B cell (primary cell): Measurements from ENCODE around the gene GRPEL1. TPM values are rescaled to one million over a fixed set of nuclear protein-coding genes. Genes with fewer than 3 reads are reported as not detected.

Experiments
- ATAC-seq: fragments of 200-7000 bp; cut with Tn5 transposase; one replicate; pipeline ENCODE4 v1.10.0; 2021; ENCODE audit warnings: low read depth, mild to moderate bottlenecking, moderate number of reproducible peaks, moderate library complexity
- CTCF ChIA-PET: fragments of 350-600 bp; sonication (Branson Sonifier 250); formaldehyde crosslinking; loops from one replicate; lab custom pipeline; 2021; ENCODE audit warnings: antibody characterized with exemption, inconsistent platforms; lab: Charles Lee
- POLR2A ChIA-PET: fragments of 350-600 bp; sonication (Branson Sonifier 250); formaldehyde crosslinking; loops from one replicate; lab custom pipeline; 2021; ENCODE audit warnings: antibody characterized with exemption; lab: Charles Lee
- DNase-seq: peaks from one replicate; pipeline ENCODE4 v3.0.0; 2013
- H2AFZ ChIP-seq: 2 replicates; pipeline ENCODE4 v1.6.1; 2012; ENCODE audit warnings: mild to moderate bottlenecking, low read depth, low read length; ENCODE audit not compliant: insufficient read depth, poor library complexity, severe bottlenecking
- H3K27ac ChIP-seq, 2 donors: 1 replicate in 1 of 2; 2 replicates in 1 of 2; pipeline ENCODE4 v1.5.1; 2012 to 2013; ENCODE audit warnings: low read length in 2 of 2, mild to moderate bottlenecking in 2 of 2, moderate library complexity in 1 of 2
- H3K27me3 ChIP-seq, 4 experiments: fragments of 200-600 bp in 1 of 4; sonication (generic) in 1 of 4; replicated peaks in 1 of 4; 1 replicate in 2 of 4; 2 replicates in 2 of 4; pipeline versions ENCODE4 v1.6.1 to v1.7.0; 2013 to 2016; ENCODE audit warnings: low read length in 3 of 4, mild to moderate bottlenecking in 2 of 4, mixed read lengths in 1 of 4, moderate library complexity in 1 of 4; ENCODE audit not compliant: insufficient read depth in 4 of 4, control insufficient read depth in 3 of 4; ENCODE audit errors: control extremely low read depth in 1 of 4
- H3K36me3 ChIP-seq, 2 experiments: replicated peaks in 1 of 2; 1 replicate in 1 of 2; 2 replicates in 1 of 2; pipeline versions ENCODE4 v1.6.1 to v1.7.1; 2013; ENCODE audit warnings: low read length in 1 of 2; ENCODE audit not compliant: insufficient read depth in 2 of 2, control insufficient read depth in 1 of 2; ENCODE audit errors: control extremely low read depth in 1 of 2, extremely low read depth in 1 of 2
- H3K4me1 ChIP-seq, 2 donors: fragments of 200-600 bp in 1 of 2; sonication (generic) in 1 of 2; 1 replicate in 1 of 2; 2 replicates in 1 of 2; pipeline versions ENCODE4 v1.5.1 to v1.6.1; 2013 to 2017; ENCODE audit warnings: low read length in 2 of 2; ENCODE audit not compliant: control insufficient read depth in 2 of 2, insufficient read depth in 2 of 2
- H3K4me2 ChIP-seq: replicated peaks from 2 replicates; pipeline ENCODE3; 2012; ENCODE audit warnings: mild to moderate bottlenecking, low read depth, low read length; ENCODE audit not compliant: poor library complexity, severe bottlenecking
- H3K4me3 ChIP-seq, 5 experiments: fragments of 200-600 bp in 1 of 5; sonication (generic) in 1 of 5; 1 replicate in 3 of 5; 2 replicates in 2 of 5; pipeline versions ENCODE4 v1.5.1 to v1.7.0; 2011 to 2016; ENCODE audit warnings: low read length in 4 of 5, mild to moderate bottlenecking in 4 of 5, low read depth in 2 of 5, control low read depth in 1 of 5, moderate library complexity in 1 of 5; ENCODE audit not compliant: insufficient read depth in 1 of 5; ENCODE audit errors: control extremely low read depth in 1 of 5, extremely low read depth in 1 of 5
- H3K79me2 ChIP-seq: fragments of 200-600 bp; sonication (generic); one replicate; pipeline ENCODE4 v1.6.0; 2016; ENCODE audit warnings: low read length; ENCODE audit not compliant: control insufficient read depth, insufficient read depth
- H3K9ac ChIP-seq: fragments of 200-600 bp; sonication (generic); 2 replicates; pipeline ENCODE4 v1.6.1; 2017; ENCODE audit warnings: mild to moderate bottlenecking, low read length, moderate library complexity
- H3K9me3 ChIP-seq, 3 donors: one replicate each; pipeline versions ENCODE4 v1.6.1 to v1.7.1; 2013; ENCODE audit warnings: low read length in 2 of 3; ENCODE audit not compliant: control insufficient read depth in 2 of 3, insufficient read depth in 1 of 3; ENCODE audit errors: control extremely low read depth in 1 of 3
- H4K20me1 ChIP-seq: 2 replicates; pipeline ENCODE4 v1.6.0; 2012; ENCODE audit warnings: mild to moderate bottlenecking, low read length; ENCODE audit not compliant: insufficient read depth, control insufficient read depth, poor library complexity, severe bottlenecking
- H3K27ac Mint-ChIP-seq: one replicate; pipeline ENCODE4 v1.8.0; 2021; ENCODE audit warnings: mixed read lengths
- H3K27me3 Mint-ChIP-seq: one replicate; pipeline ENCODE4 v1.8.0; 2021; ENCODE audit warnings: mixed read lengths
- H3K4me1 Mint-ChIP-seq: one replicate; pipeline ENCODE4 v1.8.0; 2021; ENCODE audit warnings: mixed read lengths
- H3K4me3 Mint-ChIP-seq: one replicate; pipeline ENCODE4 v1.8.0; 2021; ENCODE audit warnings: mixed read lengths
- H3K9me3 Mint-ChIP-seq: one replicate; pipeline ENCODE4 v1.8.0; 2022; ENCODE audit warnings: mixed read lengths; ENCODE audit not compliant: insufficient read depth
- EZH2 ChIP-seq: IDR thresholded peaks from 2 replicates; pipeline ENCODE4 v1.6.1; 2012; ENCODE audit warnings: borderline replicate concordance, low read depth, mild to moderate bottlenecking, moderate library complexity, low read length; ENCODE audit not compliant: insufficient read depth, poor library complexity, severe bottlenecking
- WGBS: methylation state at CpG from one replicate; pipeline ENCODE4 v1.1.5; 2013; ENCODE audit warnings: missing lambda C conversion rate; ENCODE audit not compliant: insufficient coverage; 5-methylcytosine and 5-hydroxymethylcytosine counted together
- intact Hi-C: fragments of 100-400 bp; cut with micrococcal nuclease; formaldehyde crosslinking; loops from one replicate; pipeline ENCODE4 v1.10.0; 2022
- polyA minus RNA-seq: library from RNA; depleted of rRNA, polyadenylated mRNA; stranded (reverse); fragments of >200 nt; gene quantifications from 2 replicates; pipeline ENCODE4 v1.2.3, GENCODE V29; 2012
- polyA plus RNA-seq: library from polyadenylated mRNA; depleted of rRNA; stranded (reverse); fragments of >200 nt; gene quantifications from 2 replicates; pipeline ENCODE4 v1.2.3, GENCODE V29; 2012
- total RNA-seq, 2 donors: library from RNA; stranded (reverse); fragments of 120-200 nt in 1 of 2; gene quantifications; 1 replicate in 1 of 2; 2 replicates in 1 of 2; pipeline versions ENCODE4 v1.2.3 to v1.2.4, GENCODE V29; 2013 to 2022
- TF ChIP-seq, protein P1 (sequence below): fragments of 200-600 bp; IDR thresholded peaks from one replicate; pipeline ENCODE4 v1.8.0; 2022; ENCODE audit warnings: antibody characterized with exemption, mild to moderate bottlenecking

Gene GRPEL1
- total RNA-seq (19.6 and 26.0 TPM in 2 replicates), polyA plus RNA-seq (15.0 and 16.3 TPM in 2 replicates), polyA minus RNA-seq (9.6 and 10.1 TPM in 2 replicates)
- total RNA-seq (2013), result 24.2 TPM

DNA sequence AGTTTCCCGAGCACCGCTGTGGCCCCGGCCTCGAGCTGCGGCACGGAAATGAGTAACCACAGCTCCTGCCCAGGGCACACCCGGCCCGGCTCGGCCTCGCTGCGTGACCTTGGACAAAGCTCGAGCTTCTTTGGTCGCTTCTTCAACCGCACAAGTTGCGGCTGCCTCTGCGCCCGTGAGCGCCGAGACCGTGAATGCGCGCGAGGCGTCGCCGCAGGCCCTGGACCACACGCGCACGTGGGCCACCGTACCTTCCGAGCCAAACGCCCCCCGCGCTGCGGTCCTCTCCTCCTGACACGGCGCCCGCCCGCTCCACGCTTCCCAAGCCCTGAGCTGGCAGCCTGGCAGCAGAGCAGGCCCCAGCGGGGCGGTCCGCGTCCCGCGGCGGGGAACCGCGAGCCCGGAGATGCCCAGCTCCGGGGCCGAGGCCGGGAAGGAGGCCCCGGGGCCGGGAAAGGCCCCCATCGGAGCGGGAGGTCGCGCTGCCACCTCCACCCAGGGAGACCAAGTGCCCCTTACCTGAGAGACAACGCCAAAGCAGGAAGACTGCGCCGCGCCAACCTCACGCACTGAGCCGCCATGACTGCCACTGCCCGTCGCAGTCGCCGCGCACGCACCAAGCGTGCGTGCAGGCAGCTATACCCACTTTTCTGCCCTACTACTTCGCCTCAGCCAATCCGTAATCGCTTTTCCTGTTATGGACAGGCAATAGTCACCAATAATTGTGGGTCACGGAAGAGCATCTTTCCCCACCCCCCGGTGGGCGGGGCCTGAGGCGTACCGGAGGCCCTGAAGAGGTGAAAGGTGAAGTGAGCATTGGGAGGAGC is at the start of gene GRPEL1:
TSS of gene GRPEL1 (minus strand) at position 613 of the 827 bp plus-strand sequence. CDS start at position 581, 32 bp downstream.
- H3K27ac ChIP-seq, result peak within 1 kb of the TSS; percentile 73 to 75
- peaks cover 44% of the 10 kb centered on the region for H3K4me1 Mint-ChIP-seq
- DNase-seq (peak; percentile 100), ATAC-seq (peak; percentile 91)
- H3K9me3 Mint-ChIP-seq, result no peaks in the 10 kb centered on the region
- under 1% methylated on average over 78 of the region's 81 CpGs for WGBS
- H3K9me3 ChIP-seq, result no peaks in the 10 kb centered on the region
- intact Hi-C loops, result loop anchor here (1.0 kb wide), 10 partner anchors 24 to 427 kb away; partner anchors contain the start of genes BLOC1S4, MRFAP1, MRFAP1L1 and TADA2B
- peaks cover 0 to 3% (median 1%) of the 10 kb centered on the region in 4 experiments for H3K27me3 ChIP-seq
- peaks cover 3% of the 10 kb centered on the region for H3K27me3 Mint-ChIP-seq
- peaks cover 40% of the 10 kb centered on the region for H4K20me1 ChIP-seq
- H3K4me3 ChIP-seq, result peak within 1 kb of the TSS; percentile 73 to 90 (median 80)
- peaks cover 26 to 37% of the 10 kb centered on the region in 2 donors for H3K4me1 ChIP-seq
- H3K4me2 ChIP-seq, result peak within 1 kb of the TSS; percentile 85
- peak within 1 kb of the TSS; percentile 87 for H3K9ac ChIP-seq
- peak within 1 kb of the TSS; percentile 94 for H3K27ac Mint-ChIP-seq
- peak within 1 kb of the TSS; percentile 82 for H2AFZ ChIP-seq
- H3K36me3 ChIP-seq, result peaks cover 0 to 19% of the 10 kb centered on the region in 2 experiments
- CTCF ChIA-PET, result interaction anchor here (0.5 to 11.2 kb wide), 14 partner anchors 23 to 816 kb away, joined by 3 to 164 read pairs (median 4); partner anchors contain the start of genes BLOC1S4, TADA2B and TBC1D14
- peaks cover 35% of the 10 kb centered on the region for H3K79me2 ChIP-seq
- TF ChIP-seq, protein P1, sequence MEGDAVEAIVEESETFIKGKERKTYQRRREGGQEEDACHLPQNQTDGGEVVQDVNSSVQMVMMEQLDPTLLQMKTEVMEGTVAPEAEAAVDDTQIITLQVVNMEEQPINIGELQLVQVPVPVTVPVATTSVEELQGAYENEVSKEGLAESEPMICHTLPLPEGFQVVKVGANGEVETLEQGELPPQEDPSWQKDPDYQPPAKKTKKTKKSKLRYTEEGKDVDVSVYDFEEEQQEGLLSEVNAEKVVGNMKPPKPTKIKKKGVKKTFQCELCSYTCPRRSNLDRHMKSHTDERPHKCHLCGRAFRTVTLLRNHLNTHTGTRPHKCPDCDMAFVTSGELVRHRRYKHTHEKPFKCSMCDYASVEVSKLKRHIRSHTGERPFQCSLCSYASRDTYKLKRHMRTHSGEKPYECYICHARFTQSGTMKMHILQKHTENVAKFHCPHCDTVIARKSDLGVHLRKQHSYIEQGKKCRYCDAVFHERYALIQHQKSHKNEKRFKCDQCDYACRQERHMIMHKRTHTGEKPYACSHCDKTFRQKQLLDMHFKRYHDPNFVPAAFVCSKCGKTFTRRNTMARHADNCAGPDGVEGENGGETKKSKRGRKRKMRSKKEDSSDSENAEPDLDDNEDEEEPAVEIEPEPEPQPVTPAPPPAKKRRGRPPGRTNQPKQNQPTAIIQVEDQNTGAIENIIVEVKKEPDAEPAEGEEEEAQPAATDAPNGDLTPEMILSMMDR, result no peak
- no peak for TF ChIP-seq EZH2
- peak within 1 kb of the TSS; percentile 94 for H3K4me3 Mint-ChIP-seq
- POLR2A ChIA-PET, result interaction anchor here (0.6 to 4.8 kb wide), 12 partner anchors 9 to 493 kb away, joined by 3 to 36 read pairs (median 6); partner anchors contain the start of genes MAN2B2, MRFAP1, TADA2B and TBC1D14

DNA sequence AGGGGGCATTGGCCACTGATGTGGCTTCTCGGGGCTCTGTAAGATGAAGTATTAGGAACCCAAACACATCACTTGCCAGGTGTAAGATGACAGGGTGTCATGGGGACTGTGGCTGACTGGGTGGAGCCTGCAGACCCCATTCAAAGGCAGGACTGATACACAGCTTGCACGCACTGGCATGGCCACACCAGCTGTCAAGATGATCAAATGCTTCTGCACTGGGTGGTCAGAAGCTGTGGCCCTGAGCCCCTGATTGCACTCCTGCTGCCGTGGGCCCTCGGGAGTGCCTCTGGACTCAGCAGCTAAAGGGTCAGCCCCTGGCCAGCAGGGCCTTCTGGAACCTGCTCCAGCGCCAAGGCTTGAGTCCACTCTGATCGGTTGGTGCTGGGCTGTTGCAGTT is 48.8 kb upstream of the GRPEL1 start:
- H3K27me3 ChIP-seq, result no peaks in the 10 kb centered on the region
- intact Hi-C loops, result no loop called here
- H3K9me3 ChIP-seq, result peaks cover 0 to 17% (median 0%) of the 10 kb centered on the region in 3 donors
- ChIA-PET POLR2A (no interaction called here), CTCF (no interaction called here)
- DNase-seq (no peak), ATAC-seq (no peak)
- Mint-ChIP-seq H3K27me3 (peaks cover 15% of the 10 kb centered on the region), H3K4me3 (no peak overlapping the region), H3K9me3 (no peaks in the 10 kb centered on the region), H3K27ac (no peak overlapping the region), H3K4me1 (no peaks in the 10 kb centered on the region)
- no peak overlapping the region for H3K9ac ChIP-seq
- TF ChIP-seq, protein P1, result no peak
- TF ChIP-seq EZH2, result no peak
- H3K36me3 ChIP-seq, result no peaks in the 10 kb centered on the region
- 89% methylated on average over 5 of the region's 6 CpGs for WGBS
- no peaks in the 10 kb centered on the region for H3K79me2 ChIP-seq
- no peak overlapping the region for H3K27ac ChIP-seq
- H4K20me1 ChIP-seq, result no peaks in the 10 kb centered on the region
- no peaks in the 10 kb centered on the region for H3K4me1 ChIP-seq
- no peak overlapping the region for H2AFZ ChIP-seq
- no peak overlapping the region for H3K4me3 ChIP-seq
- H3K4me2 ChIP-seq, result no peak overlapping the region
